ENCODE results near the gene GEMIN5. TPM values are rescaled to one million over a fixed set of nuclear protein-coding genes. Genes with fewer than 3 reads are reported as not detected.

The GEMIN5 gene
- total and polyA plus RNA-seq, 2 of the 13 experiments (the other 11 are each of a cell fraction or from before 2014, with no cell fraction given): 6.6 to 28.6 TPM

DNA sequence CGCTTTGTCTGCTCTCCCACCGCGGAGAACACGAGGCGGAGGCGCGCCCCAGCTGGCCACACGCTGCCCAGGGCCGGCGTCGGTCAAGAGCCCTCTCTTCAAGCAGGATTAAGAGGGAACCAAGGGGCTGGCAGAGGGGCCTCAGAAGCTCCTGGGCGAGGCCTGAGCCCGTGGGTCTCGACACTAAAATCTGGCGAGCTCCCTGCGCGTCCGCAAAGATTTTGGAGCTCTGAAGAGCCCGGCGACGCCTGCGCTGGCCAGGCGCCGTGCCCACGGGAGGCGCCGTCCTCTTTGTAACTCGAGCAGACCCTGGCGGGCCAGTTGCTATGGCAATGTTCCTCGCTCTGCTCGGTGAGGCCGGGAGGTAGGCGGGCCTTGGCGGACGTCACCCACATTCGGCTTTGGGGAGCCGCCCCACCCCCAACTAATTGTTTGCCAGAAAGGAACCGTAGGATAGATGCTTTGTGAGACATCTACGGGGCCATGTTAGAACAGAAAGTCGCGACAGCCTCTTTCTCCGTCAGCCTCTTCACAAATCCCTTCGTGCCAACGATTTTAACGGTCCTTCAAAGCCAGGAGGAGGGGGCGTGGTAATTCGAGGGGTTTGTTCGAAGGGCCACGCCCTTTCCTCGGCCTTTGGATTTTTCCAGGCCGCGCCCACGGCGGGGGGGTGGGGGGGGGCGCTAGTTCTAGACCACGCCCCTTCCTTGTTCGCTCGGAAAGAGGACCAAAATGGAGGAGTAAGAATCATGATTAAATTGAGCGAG is 80.3 kb downstream of the GEMIN5 start (continued):
- TF ChIP-seq, protein P1, sequence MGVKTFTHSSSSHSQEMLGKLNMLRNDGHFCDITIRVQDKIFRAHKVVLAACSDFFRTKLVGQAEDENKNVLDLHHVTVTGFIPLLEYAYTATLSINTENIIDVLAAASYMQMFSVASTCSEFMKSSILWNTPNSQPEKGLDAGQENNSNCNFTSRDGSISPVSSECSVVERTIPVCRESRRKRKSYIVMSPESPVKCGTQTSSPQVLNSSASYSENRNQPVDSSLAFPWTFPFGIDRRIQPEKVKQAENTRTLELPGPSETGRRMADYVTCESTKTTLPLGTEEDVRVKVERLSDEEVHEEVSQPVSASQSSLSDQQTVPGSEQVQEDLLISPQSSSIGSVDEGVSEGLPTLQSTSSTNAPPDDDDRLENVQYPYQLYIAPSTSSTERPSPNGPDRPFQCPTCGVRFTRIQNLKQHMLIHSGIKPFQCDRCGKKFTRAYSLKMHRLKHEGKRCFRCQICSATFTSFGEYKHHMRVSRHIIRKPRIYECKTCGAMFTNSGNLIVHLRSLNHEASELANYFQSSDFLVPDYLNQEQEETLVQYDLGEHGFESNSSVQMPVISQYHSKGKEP (CRISPR knock-in tag; IDR thresholded peaks at IDR 0.05): no peak
- TF ChIP-seq ZFAT (CRISPR knock-in tag; conservative IDR thresholded peaks at IDR 0.05): no peak
- TF ChIP-seq ETV6 (CRISPR knock-in tag; conservative IDR thresholded peaks at IDR 0.05): no peak
- TF ChIP-seq ZNF329 (CRISPR knock-in tag; IDR thresholded peaks at IDR 0.05; ENCODE audit: low read depth): no peak
- TF ChIP-seq, protein P2, sequence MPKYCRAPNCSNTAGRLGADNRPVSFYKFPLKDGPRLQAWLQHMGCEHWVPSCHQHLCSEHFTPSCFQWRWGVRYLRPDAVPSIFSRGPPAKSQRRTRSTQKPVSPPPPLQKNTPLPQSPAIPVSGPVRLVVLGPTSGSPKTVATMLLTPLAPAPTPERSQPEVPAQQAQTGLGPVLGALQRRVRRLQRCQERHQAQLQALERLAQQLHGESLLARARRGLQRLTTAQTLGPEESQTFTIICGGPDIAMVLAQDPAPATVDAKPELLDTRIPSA (CRISPR knock-in tag; IDR thresholded peaks at IDR 0.05; ENCODE audit: borderline replicate concordance): peak; percentile 16; the same call in 1 of the 2 replicates
- TF ChIP-seq, protein P3, sequence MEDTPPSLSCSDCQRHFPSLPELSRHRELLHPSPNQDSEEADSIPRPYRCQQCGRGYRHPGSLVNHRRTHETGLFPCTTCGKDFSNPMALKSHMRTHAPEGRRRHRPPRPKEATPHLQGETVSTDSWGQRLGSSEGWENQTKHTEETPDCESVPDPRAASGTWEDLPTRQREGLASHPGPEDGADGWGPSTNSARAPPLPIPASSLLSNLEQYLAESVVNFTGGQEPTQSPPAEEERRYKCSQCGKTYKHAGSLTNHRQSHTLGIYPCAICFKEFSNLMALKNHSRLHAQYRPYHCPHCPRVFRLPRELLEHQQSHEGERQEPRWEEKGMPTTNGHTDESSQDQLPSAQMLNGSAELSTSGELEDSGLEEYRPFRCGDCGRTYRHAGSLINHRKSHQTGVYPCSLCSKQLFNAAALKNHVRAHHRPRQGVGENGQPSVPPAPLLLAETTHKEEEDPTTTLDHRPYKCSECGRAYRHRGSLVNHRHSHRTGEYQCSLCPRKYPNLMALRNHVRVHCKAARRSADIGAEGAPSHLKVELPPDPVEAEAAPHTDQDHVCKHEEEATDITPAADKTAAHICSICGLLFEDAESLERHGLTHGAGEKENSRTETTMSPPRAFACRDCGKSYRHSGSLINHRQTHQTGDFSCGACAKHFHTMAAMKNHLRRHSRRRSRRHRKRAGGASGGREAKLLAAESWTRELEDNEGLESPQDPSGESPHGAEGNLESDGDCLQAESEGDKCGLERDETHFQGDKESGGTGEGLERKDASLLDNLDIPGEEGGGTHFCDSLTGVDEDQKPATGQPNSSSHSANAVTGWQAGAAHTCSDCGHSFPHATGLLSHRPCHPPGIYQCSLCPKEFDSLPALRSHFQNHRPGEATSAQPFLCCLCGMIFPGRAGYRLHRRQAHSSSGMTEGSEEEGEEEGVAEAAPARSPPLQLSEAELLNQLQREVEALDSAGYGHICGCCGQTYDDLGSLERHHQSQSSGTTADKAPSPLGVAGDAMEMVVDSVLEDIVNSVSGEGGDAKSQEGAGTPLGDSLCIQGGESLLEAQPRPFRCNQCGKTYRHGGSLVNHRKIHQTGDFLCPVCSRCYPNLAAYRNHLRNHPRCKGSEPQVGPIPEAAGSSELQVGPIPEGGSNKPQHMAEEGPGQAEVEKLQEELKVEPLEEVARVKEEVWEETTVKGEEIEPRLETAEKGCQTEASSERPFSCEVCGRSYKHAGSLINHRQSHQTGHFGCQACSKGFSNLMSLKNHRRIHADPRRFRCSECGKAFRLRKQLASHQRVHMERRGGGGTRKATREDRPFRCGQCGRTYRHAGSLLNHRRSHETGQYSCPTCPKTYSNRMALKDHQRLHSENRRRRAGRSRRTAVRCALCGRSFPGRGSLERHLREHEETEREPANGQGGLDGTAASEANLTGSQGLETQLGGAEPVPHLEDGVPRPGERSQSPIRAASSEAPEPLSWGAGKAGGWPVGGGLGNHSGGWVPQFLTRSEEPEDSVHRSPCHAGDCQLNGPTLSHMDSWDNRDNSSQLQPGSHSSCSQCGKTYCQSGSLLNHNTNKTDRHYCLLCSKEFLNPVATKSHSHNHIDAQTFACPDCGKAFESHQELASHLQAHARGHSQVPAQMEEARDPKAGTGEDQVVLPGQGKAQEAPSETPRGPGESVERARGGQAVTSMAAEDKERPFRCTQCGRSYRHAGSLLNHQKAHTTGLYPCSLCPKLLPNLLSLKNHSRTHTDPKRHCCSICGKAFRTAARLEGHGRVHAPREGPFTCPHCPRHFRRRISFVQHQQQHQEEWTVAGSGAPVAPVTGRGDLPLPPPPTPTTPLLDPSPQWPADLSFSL (CRISPR knock-in tag; IDR thresholded peaks at IDR 0.05): 0 out of 2 replicates have a peak, but pooled peaks have one; percentile 60
- TF ChIP-seq ZNF343 (CRISPR knock-in tag; IDR thresholded peaks at IDR 0.05): peak; percentile 23
- peak; percentile 71 for TF ChIP-seq ZNF747 (CRISPR knock-in tag; IDR thresholded peaks at IDR 0.05; ENCODE audit: borderline replicate concordance)
- TF ChIP-seq, protein P4, sequence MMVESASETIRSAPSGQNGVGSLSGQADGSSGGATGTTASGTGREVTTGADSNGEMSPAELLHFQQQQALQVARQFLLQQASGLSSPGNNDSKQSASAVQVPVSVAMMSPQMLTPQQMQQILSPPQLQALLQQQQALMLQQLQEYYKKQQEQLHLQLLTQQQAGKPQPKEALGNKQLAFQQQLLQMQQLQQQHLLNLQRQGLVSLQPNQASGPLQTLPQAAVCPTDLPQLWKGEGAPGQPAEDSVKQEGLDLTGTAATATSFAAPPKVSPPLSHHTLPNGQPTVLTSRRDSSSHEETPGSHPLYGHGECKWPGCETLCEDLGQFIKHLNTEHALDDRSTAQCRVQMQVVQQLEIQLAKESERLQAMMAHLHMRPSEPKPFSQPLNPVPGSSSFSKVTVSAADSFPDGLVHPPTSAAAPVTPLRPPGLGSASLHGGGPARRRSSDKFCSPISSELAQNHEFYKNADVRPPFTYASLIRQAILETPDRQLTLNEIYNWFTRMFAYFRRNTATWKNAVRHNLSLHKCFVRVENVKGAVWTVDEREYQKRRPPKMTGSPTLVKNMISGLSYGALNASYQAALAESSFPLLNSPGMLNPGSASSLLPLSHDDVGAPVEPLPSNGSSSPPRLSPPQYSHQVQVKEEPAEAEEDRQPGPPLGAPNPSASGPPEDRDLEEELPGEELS (CRISPR knock-in tag; IDR thresholded peaks at IDR 0.05): no peak
- TF ChIP-seq ZNF296 (CRISPR knock-in tag; conservative IDR thresholded peaks at IDR 0.05): peak; percentile 82
- TF ChIP-seq REL (CRISPR knock-in tag; conservative IDR thresholded peaks at IDR 0.05): no peak
- peak; percentile 58; the same call in 1 of the 2 replicates for TF ChIP-seq ARID2 (CRISPR knock-in tag; IDR thresholded peaks at IDR 0.05; ENCODE audit: borderline replicate concordance)
- TF ChIP-seq NKX3-1 (CRISPR knock-in tag; IDR thresholded peaks at IDR 0.05): 0 out of 2 replicates have a peak, but pooled peaks have one; percentile 24
- TF ChIP-seq IKZF1 (IDR thresholded peaks at IDR 0.05): no peak
- no peak for TF ChIP-seq SIN3B (IDR thresholded peaks at IDR 0.05; ENCODE audit: low read length)
- TF ChIP-seq HCFC1 (IDR thresholded peaks at IDR 0.05; ENCODE audit: low read depth, low read length): no peak
- TF ChIP-seq, protein P5, sequence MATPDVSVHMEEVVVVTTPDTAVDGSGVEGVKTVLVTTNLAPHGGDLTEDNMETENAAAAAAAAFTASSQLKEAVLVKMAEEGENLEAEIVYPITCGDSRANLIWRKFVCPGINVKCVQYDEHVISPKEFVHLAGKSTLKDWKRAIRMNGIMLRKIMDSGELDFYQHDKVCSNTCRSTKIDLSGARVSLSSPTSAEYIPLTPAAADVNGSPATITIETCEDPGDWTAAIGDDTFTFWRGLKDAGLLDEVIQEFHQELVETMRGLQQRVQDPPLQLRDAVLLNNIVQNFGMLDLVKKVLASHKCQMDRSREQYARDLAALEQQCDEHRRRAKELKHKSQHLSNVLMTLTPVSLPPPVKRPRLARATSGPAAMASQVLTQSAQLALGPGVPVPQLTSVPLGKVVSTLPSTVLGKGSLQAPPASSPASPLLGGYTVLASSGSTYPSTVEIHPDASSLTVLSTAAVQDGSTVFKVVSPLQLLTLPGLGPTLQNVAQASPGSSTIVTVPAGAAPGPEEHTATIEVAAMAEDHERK (CRISPR knock-in tag; IDR thresholded peaks at IDR 0.05; ENCODE audit: low read depth): no peak

Data from HepG2 (cell line).